HG03108 (cell line): ENCODE data around the gene ALDH3B2.
"Not testable (repeated sequence)": the region's sequence is repeated elsewhere in the genome, so short reads cannot be mapped to it uniquely, and the experiment has no call there.

Source experiments
- ATAC-seq: cut with Tn5 transposase; IDR thresholded peaks from one replicate; pipeline ENCODE4 v1.9.1; 2021; ENCODE audit warnings: moderate library complexity; ENCODE audit not compliant: unreplicated experiment

Gene ALDH3B2

GRCh38 chr11:67644472-67645418 lies 29.7 kb downstream of the ALDH3B2 start:
- ATAC-seq = no peak

GRCh38 chr11:67644042-67644441 lies 30.4 kb downstream of the ALDH3B2 start:
- no peak for ATAC-seq

GRCh38 chr11:67642173-67643120 lies 32.0 kb downstream of the ALDH3B2 start:
- ATAC-seq = no peak

GRCh38 chr11:67641338-67642172 lies 32.9 kb downstream of the ALDH3B2 start:
- no peak for ATAC-seq

- no peak for ATAC-seq
Measured at GRCh38 chr11:67640758-67641337, 33.6 kb downstream of the ALDH3B2 start.

- no peak for ATAC-seq
Measured at GRCh38 chr11:67640021-67640757, 34.2 kb downstream of the ALDH3B2 start.

- no peak for ATAC-seq
Measured at GRCh38 chr11:67639438-67639859, 35.0 kb downstream of the ALDH3B2 start, which contains the start of gene TBX10. Gene TBX10 (minus strand): TSS chr11:67639763. CDS start chr11:67639472, 291 bp downstream.

GRCh38 chr11:67638535-67639437 lies 35.6 kb downstream of the ALDH3B2 start:
- no peak for ATAC-seq

- ATAC-seq = not testable (repeated sequence)
Measured at GRCh38 chr11:67637441-67637840, 37.0 kb downstream of the ALDH3B2 start.

- no peak for ATAC-seq
Measured at GRCh38 chr11:67636962-67637361, 37.5 kb downstream of the ALDH3B2 start.

GRCh38 chr11:67635231-67635521 lies 39.2 kb downstream of the ALDH3B2 start:
- no peak for ATAC-seq

GRCh38 chr11:67634366-67635230 lies 39.8 kb downstream of the ALDH3B2 start:
- no peak for ATAC-seq

GRCh38 chr11:67633758-67634365 lies 40.6 kb downstream of the ALDH3B2 start:
- no peak for ATAC-seq

- no peak for ATAC-seq
Measured at GRCh38 chr11:67632982-67633755, 41.3 kb downstream of the ALDH3B2 start.

GRCh38 chr11:67632175-67632981 lies 42.0 kb downstream of the ALDH3B2 start:
- ATAC-seq = no peak

GRCh38 chr11:67631853-67632174 lies 42.6 kb downstream of the ALDH3B2 start:
- no peak for ATAC-seq
